GM23338 (cell line): ENCODE measurements around the gene SEC14L3. TPM values are rescaled to one million over a fixed set of nuclear protein-coding genes. Genes with fewer than 3 reads are reported as not detected.

Experiments used
- ATAC-seq: fragments of 200-7000 bp; cut with Tn5 transposase; 3 replicates; pipeline ENCODE4 v1.9.1; 2020
- DNase-seq: peaks from one replicate; pipeline ENCODE4 v3.0.0-alpha.2; 2015; ENCODE audit warnings: low spot score
- H2AFZ ChIP-seq: fragments of 200-600 bp; sonication (generic); 2 replicates; pipeline ENCODE4 v1.8.0; 2016; ENCODE audit warnings: antibody characterized with exemption, mild to moderate bottlenecking, moderate library complexity
- H3F3A ChIP-seq: fragments of 200-600 bp; sonication (generic); replicated peaks from 2 replicates; pipeline ENCODE4 v1.8.0; 2017; ENCODE audit warnings: antibody characterized with exemption, mixed run types, low read depth
- H3K27ac ChIP-seq: fragments of 200-600 bp; sonication (generic); 2 replicates; pipeline ENCODE4 v1.6.1; 2016; ENCODE audit warnings: low read depth
- H3K27me3 ChIP-seq: fragments of 200-600 bp; sonication (generic); 2 replicates; pipeline ENCODE4 v1.8.0; 2016; ENCODE audit warnings: mild to moderate bottlenecking, mixed run types, moderate library complexity; ENCODE audit not compliant: insufficient read depth
- H3K36me3 ChIP-seq: fragments of 200-600 bp; sonication (generic); 2 replicates; pipeline ENCODE4 v1.8.0; 2016; ENCODE audit warnings: mild to moderate bottlenecking; ENCODE audit not compliant: insufficient read depth
- H3K4me1 ChIP-seq: fragments of 200-600 bp; sonication (generic); 2 replicates; pipeline ENCODE4 v1.8.0; 2016; ENCODE audit warnings: mild to moderate bottlenecking, moderate library complexity; ENCODE audit not compliant: insufficient read depth
- H3K4me2 ChIP-seq: fragments of 200-600 bp; sonication (generic); 2 replicates; pipeline ENCODE4 v1.7.1; 2017; ENCODE audit warnings: mixed run types
- H3K4me3 ChIP-seq: fragments of 200-600 bp; sonication (generic); 2 replicates; pipeline ENCODE4 v1.6.1; 2016; ENCODE audit warnings: mixed run types
- H3K79me2 ChIP-seq: fragments of 200-600 bp; sonication (generic); replicated peaks from 2 replicates; pipeline ENCODE4 v1.8.0; 2017; ENCODE audit warnings: mild to moderate bottlenecking; ENCODE audit not compliant: insufficient read depth
- H3K9me2 ChIP-seq: fragments of 200-600 bp; sonication (generic); 2 replicates; pipeline ENCODE4 v1.8.0; 2017; ENCODE audit not compliant: insufficient read depth
- H4K20me1 ChIP-seq: fragments of 200-600 bp; sonication (generic); replicated peaks from 2 replicates; pipeline ENCODE4 v1.8.0; 2017; ENCODE audit warnings: mild to moderate bottlenecking; ENCODE audit not compliant: insufficient read depth
- H3K27ac Mint-ChIP-seq: 2 replicates; pipeline ENCODE4 v1.8.0; 2020; ENCODE audit warnings: inconsistent platforms, mild to moderate bottlenecking, moderate library complexity, mixed read lengths
- H3K27me3 Mint-ChIP-seq: 3 replicates; pipeline ENCODE4 v1.8.0; 2022; ENCODE audit warnings: low read depth, mild to moderate bottlenecking, moderate library complexity, mixed read lengths, inconsistent platforms; ENCODE audit not compliant: insufficient read depth, poor library complexity
- H3K36me3 Mint-ChIP-seq: 3 replicates; pipeline ENCODE4 v1.8.0; 2021; ENCODE audit warnings: low read depth, mild to moderate bottlenecking, inconsistent platforms, moderate library complexity, mixed read lengths
- H3K4me1 Mint-ChIP-seq: 3 replicates; pipeline ENCODE4 v1.8.0; 2020; ENCODE audit warnings: mild to moderate bottlenecking, inconsistent platforms, mixed read lengths
- H3K4me3 Mint-ChIP-seq: 3 replicates; pipeline ENCODE4 v1.8.0; 2021; ENCODE audit warnings: moderate library complexity, mild to moderate bottlenecking, inconsistent platforms, mixed read lengths
- H3K9me3 Mint-ChIP-seq: 3 replicates; pipeline ENCODE4 v1.8.0; 2020; ENCODE audit warnings: moderate library complexity, mild to moderate bottlenecking, inconsistent platforms, mixed read lengths
- CREB1 ChIP-seq: fragments of 250-450 bp; sonication (Bioruptor Pico); IDR thresholded peaks from 2 replicates; pipeline ENCODE4 v1.5.0; 2020; ENCODE audit warnings: low read depth, mild to moderate bottlenecking, moderate library complexity
- EZH2 ChIP-seq: fragments of 200-600 bp; sonication (generic); IDR thresholded peaks from one replicate; pipeline ENCODE4 v1.8.0; 2017; ENCODE audit warnings: antibody characterized with exemption, mild to moderate bottlenecking, low read depth; ENCODE audit not compliant: unreplicated experiment
- EZH2phosphoT487 ChIP-seq: fragments of 200-600 bp; sonication (generic); IDR thresholded peaks from one replicate; pipeline ENCODE4 v1.8.1; 2018; ENCODE audit warnings: antibody characterized with exemption; ENCODE audit not compliant: unreplicated experiment
- JUNB ChIP-seq: IDR thresholded peaks from one replicate; pipeline ENCODE4 v1.6.1; 2016; ENCODE audit warnings: antibody characterized with exemption; ENCODE audit not compliant: unreplicated experiment
- NANOG ChIP-seq: IDR thresholded peaks from 2 replicates; pipeline ENCODE4 v1.6.1; 2016; ENCODE audit warnings: antibody characterized with exemption, borderline replicate concordance
- POLR2AphosphoS5 ChIP-seq: IDR thresholded peaks from 2 replicates; pipeline ENCODE4 v1.6.1; 2016; ENCODE audit warnings: antibody characterized with exemption, low read depth
- STAT1 ChIP-seq: IDR thresholded peaks from one replicate; pipeline ENCODE4 v1.6.1; 2016; ENCODE audit warnings: antibody characterized with exemption; ENCODE audit not compliant: unreplicated experiment
- ZNF114 ChIP-seq: fragments of 250-450 bp; sonication (Bioruptor Pico); IDR thresholded peaks from 2 replicates; pipeline ENCODE4 v1.5.0; 2020; ENCODE audit warnings: mild to moderate bottlenecking, moderate library complexity
- ZNF331 ChIP-seq: fragments of 250-450 bp; sonication (Bioruptor Pico); IDR thresholded peaks from 2 replicates; pipeline ENCODE4 v1.5.0; 2020; ENCODE audit warnings: low read depth, mild to moderate bottlenecking, moderate library complexity
- polyA plus RNA-seq: library from polyadenylated mRNA; unstranded; fragments of >200 nt; fragmentation: Nextera tagmentation; extraction: Ambion mirVana; gene quantifications from 2 replicates; pipeline ENCODE4 v1.2.1, GENCODE V29; 2016
- total RNA-seq: library from RNA; depleted of rRNA; stranded (reverse); fragments of >200 nt; shearing (Covaris generic); gene quantifications from 2 replicates; pipeline ENCODE4 v1.2.3, GENCODE V29; 2014
- TF ChIP-seq, protein P1 (sequence below), 2 experiments: fragments of 200-600 bp in 1 of 2; sonication (generic) in 1 of 2; conservative IDR thresholded peaks; 2 replicates each; pipeline versions ENCODE4 v1.5.1 to v1.6.1; 2016 to 2017; ENCODE audit warnings: antibody characterized with exemption in 2 of 2, low read depth in 2 of 2, mild to moderate bottlenecking in 2 of 2, moderate library complexity in 1 of 2
- TF ChIP-seq, protein P2 (sequence below): IDR thresholded peaks from 2 replicates; pipeline ENCODE4 v1.6.1; 2016; ENCODE audit warnings: antibody characterized with exemption
- TF ChIP-seq, protein P3 (sequence below): fragments of 250-450 bp; sonication (Bioruptor Pico); IDR thresholded peaks from 2 replicates; pipeline ENCODE4 v1.5.0; 2020; ENCODE audit warnings: mild to moderate bottlenecking, moderate library complexity
- TF ChIP-seq, protein P4 (sequence below): IDR thresholded peaks from one replicate; pipeline ENCODE4 v1.6.1; 2018; ENCODE audit warnings: antibody characterized with exemption; ENCODE audit not compliant: unreplicated experiment

SEC14L3 gene
- total and polyA plus RNA-seq, 2 experiments from 2014 or later: not detected

DNA sequence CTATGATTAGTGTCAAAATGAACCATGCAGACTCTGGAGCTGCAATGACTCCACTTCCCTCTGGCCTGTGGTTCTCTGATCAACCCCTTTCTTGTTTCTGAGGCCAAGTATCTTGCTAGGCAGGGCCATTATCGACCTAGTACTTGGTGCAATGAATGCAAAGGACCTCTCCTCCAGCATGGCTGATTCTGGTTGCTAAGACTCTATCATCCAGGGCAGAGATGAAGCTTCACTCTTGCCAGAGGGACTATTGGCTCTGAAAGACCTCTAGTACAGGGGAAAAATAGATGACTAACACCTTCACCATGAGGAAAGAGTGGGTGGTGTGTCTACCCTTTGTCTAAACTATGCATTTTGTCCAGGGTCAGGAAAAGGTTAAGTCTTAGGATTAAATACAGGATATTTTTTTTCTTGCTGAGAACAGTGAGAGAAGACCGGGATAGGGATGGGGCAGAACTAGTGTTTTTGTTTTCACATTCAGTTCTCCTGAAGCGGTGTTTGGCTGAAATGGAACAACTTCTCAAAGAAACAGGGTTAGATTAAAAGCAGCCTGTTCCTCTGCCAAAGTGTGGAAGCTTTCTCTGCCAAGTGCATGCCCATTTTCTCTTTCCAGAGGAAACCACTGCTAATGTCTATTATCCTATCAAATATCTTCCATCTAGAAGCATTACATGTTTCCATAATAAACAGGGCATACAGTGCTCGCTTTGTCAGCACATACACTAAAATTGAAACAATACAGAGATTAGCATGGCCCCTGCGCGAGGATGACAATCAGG is 51.3 kb downstream of the SEC14L3 start:
- ATAC-seq (no peak), DNase-seq (no peak)
- peaks cover 20% of the 10 kb centered on the region for H3F3A ChIP-seq
- no peaks in the 10 kb centered on the region for H3K9me2 ChIP-seq
- no peaks in the 10 kb centered on the region for H4K20me1 ChIP-seq
- TF ChIP-seq, protein P1, sequence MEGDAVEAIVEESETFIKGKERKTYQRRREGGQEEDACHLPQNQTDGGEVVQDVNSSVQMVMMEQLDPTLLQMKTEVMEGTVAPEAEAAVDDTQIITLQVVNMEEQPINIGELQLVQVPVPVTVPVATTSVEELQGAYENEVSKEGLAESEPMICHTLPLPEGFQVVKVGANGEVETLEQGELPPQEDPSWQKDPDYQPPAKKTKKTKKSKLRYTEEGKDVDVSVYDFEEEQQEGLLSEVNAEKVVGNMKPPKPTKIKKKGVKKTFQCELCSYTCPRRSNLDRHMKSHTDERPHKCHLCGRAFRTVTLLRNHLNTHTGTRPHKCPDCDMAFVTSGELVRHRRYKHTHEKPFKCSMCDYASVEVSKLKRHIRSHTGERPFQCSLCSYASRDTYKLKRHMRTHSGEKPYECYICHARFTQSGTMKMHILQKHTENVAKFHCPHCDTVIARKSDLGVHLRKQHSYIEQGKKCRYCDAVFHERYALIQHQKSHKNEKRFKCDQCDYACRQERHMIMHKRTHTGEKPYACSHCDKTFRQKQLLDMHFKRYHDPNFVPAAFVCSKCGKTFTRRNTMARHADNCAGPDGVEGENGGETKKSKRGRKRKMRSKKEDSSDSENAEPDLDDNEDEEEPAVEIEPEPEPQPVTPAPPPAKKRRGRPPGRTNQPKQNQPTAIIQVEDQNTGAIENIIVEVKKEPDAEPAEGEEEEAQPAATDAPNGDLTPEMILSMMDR (conservative IDR thresholded peaks at IDR 0.05; ENCODE audit: low read depth in 2 of 2): no peak
- TF ChIP-seq POLR2AphosphoS5 (no peak), ZNF331 (no peak), NANOG (no peak), ZNF114 (CRISPR knock-in tag) (no peak), EZH2 (no peak), STAT1 (no peak), EZH2phosphoT487 (no peak), CREB1 (CRISPR knock-in tag) (no peak), JUNB (no peak)
- TF ChIP-seq, protein P2, sequence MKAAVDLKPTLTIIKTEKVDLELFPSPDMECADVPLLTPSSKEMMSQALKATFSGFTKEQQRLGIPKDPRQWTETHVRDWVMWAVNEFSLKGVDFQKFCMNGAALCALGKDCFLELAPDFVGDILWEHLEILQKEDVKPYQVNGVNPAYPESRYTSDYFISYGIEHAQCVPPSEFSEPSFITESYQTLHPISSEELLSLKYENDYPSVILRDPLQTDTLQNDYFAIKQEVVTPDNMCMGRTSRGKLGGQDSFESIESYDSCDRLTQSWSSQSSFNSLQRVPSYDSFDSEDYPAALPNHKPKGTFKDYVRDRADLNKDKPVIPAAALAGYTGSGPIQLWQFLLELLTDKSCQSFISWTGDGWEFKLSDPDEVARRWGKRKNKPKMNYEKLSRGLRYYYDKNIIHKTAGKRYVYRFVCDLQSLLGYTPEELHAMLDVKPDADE: no peak
- TF ChIP-seq, protein P3, sequence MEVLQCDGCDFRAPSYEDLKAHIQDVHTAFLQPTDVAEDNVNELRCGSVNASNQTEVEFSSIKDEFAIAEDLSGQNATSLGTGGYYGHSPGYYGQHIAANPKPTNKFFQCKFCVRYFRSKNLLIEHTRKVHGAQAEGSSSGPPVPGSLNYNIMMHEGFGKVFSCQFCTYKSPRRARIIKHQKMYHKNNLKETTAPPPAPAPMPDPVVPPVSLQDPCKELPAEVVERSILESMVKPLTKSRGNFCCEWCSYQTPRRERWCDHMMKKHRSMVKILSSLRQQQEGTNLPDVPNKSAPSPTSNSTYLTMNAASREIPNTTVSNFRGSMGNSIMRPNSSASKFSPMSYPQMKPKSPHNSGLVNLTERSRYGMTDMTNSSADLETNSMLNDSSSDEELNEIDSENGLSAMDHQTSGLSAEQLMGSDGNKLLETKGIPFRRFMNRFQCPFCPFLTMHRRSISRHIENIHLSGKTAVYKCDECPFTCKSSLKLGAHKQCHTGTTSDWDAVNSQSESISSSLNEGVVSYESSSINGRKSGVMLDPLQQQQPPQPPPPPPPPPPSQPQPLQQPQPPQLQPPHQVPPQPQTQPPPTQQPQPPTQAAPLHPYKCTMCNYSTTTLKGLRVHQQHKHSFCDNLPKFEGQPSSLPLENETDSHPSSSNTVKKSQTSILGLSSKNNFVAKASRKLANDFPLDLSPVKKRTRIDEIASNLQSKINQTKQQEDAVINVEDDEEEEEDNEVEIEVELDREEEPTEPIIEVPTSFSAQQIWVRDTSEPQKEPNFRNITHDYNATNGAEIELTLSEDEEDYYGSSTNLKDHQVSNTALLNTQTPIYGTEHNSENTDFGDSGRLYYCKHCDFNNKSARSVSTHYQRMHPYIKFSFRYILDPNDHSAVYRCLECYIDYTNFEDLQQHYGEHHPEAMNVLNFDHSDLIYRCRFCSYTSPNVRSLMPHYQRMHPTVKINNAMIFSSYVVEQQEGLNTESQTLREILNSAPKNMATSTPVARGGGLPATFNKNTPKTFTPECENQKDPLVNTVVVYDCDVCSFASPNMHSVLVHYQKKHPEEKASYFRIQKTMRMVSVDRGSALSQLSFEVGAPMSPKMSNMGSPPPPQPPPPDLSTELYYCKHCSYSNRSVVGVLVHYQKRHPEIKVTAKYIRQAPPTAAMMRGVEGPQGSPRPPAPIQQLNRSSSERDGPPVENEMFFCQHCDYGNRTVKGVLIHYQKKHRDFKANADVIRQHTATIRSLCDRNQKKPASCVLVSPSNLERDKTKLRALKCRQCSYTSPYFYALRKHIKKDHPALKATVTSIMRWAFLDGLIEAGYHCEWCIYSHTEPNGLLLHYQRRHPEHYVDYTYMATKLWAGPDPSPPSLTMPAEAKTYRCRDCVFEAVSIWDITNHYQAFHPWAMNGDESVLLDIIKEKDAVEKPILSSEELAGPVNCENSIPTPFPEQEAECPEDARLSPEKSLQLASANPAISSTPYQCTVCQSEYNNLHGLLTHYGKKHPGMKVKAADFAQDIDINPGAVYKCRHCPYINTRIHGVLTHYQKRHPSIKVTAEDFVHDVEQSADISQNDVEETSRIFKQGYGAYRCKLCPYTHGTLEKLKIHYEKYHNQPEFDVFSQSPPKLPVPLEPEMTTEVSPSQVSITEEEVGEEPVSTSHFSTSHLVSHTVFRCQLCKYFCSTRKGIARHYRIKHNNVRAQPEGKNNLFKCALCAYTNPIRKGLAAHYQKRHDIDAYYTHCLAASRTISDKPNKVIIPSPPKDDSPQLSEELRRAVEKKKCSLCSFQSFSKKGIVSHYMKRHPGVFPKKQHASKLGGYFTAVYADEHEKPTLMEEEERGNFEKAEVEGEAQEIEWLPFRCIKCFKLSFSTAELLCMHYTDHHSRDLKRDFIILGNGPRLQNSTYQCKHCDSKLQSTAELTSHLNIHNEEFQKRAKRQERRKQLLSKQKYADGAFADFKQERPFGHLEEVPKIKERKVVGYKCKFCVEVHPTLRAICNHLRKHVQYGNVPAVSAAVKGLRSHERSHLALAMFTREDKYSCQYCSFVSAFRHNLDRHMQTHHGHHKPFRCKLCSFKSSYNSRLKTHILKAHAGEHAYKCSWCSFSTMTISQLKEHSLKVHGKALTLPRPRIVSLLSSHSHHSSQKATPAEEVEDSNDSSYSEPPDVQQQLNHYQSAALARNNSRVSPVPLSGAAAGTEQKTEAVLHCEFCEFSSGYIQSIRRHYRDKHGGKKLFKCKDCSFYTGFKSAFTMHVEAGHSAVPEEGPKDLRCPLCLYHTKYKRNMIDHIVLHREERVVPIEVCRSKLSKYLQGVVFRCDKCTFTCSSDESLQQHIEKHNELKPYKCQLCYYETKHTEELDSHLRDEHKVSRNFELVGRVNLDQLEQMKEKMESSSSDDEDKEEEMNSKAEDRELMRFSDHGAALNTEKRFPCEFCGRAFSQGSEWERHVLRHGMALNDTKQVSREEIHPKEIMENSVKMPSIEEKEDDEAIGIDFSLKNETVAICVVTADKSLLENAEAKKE (CRISPR knock-in tag): no peak
- TF ChIP-seq, protein P4, sequence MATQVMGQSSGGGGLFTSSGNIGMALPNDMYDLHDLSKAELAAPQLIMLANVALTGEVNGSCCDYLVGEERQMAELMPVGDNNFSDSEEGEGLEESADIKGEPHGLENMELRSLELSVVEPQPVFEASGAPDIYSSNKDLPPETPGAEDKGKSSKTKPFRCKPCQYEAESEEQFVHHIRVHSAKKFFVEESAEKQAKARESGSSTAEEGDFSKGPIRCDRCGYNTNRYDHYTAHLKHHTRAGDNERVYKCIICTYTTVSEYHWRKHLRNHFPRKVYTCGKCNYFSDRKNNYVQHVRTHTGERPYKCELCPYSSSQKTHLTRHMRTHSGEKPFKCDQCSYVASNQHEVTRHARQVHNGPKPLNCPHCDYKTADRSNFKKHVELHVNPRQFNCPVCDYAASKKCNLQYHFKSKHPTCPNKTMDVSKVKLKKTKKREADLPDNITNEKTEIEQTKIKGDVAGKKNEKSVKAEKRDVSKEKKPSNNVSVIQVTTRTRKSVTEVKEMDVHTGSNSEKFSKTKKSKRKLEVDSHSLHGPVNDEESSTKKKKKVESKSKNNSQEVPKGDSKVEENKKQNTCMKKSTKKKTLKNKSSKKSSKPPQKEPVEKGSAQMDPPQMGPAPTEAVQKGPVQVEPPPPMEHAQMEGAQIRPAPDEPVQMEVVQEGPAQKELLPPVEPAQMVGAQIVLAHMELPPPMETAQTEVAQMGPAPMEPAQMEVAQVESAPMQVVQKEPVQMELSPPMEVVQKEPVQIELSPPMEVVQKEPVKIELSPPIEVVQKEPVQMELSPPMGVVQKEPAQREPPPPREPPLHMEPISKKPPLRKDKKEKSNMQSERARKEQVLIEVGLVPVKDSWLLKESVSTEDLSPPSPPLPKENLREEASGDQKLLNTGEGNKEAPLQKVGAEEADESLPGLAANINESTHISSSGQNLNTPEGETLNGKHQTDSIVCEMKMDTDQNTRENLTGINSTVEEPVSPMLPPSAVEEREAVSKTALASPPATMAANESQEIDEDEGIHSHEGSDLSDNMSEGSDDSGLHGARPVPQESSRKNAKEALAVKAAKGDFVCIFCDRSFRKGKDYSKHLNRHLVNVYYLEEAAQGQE: no peak
- no peaks in the 10 kb centered on the region for H3K27me3 ChIP-seq
- Mint-ChIP-seq H3K27me3 (peaks cover 16% of the 10 kb centered on the region), H3K4me1 (peaks cover 25% of the 10 kb centered on the region), H3K9me3 (no peaks in the 10 kb centered on the region), H3K36me3 (peaks cover 37% of the 10 kb centered on the region), H3K4me3 (no peak overlapping the region), H3K27ac (peak overlapping the region; percentile 71; the same call in 1 of the 2 replicates)
- H3K27ac ChIP-seq: no peak overlapping the region
- H3K4me2 ChIP-seq: no peak overlapping the region
- H3K79me2 ChIP-seq: peaks cover 5% of the 10 kb centered on the region; the same call in 1 of the 2 replicates
- peaks cover 13% of the 10 kb centered on the region for H3K4me1 ChIP-seq
- H2AFZ ChIP-seq: no peak overlapping the region
- no peak overlapping the region for H3K4me3 ChIP-seq
- H3K36me3 ChIP-seq: peaks cover 4% of the 10 kb centered on the region; the same call in 1 of the 2 replicates
